IPS-18a (cell line): ENCODE data around the gene TMEM184C.

Source experiments
- H3K27ac ChIP-seq: one replicate; pipeline ENCODE4 v1.5.1; 2013; ENCODE audit warnings: low read length
- H3K27me3 ChIP-seq: one replicate; pipeline ENCODE4 v1.6.1; 2013; ENCODE audit warnings: mild to moderate bottlenecking, low read length; ENCODE audit not compliant: control insufficient read depth, insufficient read depth
- H3K36me3 ChIP-seq: one replicate; pipeline ENCODE4 v1.6.1; 2013; ENCODE audit warnings: low read depth, low read length; ENCODE audit not compliant: control insufficient read depth
- H3K4me1 ChIP-seq: one replicate; pipeline ENCODE4 v1.6.1; 2013; ENCODE audit warnings: low read depth, low read length; ENCODE audit not compliant: control insufficient read depth
- H3K4me3 ChIP-seq: one replicate; pipeline ENCODE4 v1.5.1; 2013; ENCODE audit warnings: low read length
- H3K9ac ChIP-seq: one replicate; pipeline ENCODE4 v1.6.1; 2013; ENCODE audit warnings: mild to moderate bottlenecking, low read length, moderate library complexity
- H3K9me3 ChIP-seq: one replicate; pipeline ENCODE4 v1.6.1; 2013; ENCODE audit warnings: low read depth, low read length; ENCODE audit not compliant: control insufficient read depth

The TMEM184C gene

DNA sequence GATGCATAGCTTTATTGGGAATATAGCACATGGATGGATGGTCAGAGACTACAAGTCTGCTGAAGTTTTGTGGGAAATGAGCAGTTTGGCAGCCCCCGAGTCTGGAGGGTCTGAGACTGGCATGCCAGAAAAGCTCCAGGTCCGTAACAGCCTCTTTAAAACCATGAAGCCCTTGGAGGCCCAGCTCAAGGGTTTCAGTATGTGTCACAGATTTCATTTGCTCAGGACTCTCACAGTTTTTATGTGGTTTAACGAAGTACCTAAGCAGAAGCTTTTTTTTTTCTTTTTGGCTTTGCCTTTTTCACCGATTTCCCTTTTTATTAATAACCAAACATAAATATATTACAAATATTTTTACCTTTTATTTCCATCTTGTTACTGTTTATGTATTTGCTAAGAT is 30.6 kb upstream of the TMEM184C start:
- no peaks in the 10 kb centered on the region for H3K36me3 ChIP-seq
- no peak overlapping the region for H3K9ac ChIP-seq
- H3K4me3 ChIP-seq: no peak overlapping the region
- no peaks in the 10 kb centered on the region for H3K27me3 ChIP-seq
- no peaks in the 10 kb centered on the region for H3K9me3 ChIP-seq
- H3K4me1 ChIP-seq: no peaks in the 10 kb centered on the region
- H3K27ac ChIP-seq: no peak overlapping the region

DNA sequence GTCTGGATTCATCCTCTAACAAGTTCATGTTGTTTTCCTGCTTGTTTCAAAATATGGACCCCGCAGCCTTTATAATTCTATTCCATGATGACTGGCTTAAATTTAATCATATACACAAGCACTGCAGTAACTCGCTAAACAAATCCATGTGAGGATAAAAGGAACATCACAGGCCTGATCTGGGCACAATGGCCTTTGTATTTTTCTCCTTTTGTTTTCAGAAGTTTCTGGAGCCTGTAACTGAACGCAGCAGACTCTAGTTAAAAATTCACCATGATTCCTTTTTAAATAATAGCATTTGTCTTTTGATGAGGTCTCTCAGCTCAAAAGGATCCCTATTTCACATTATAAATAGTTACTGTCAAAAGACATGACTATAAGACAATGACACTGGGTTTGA is 30.2 kb upstream of the TMEM184C start:
- Histone ChIP-seq H3K36me3 (no peaks in the 10 kb centered on the region), H3K4me3 (no peak overlapping the region), H3K27me3 (no peaks in the 10 kb centered on the region), H3K9me3 (no peaks in the 10 kb centered on the region), H3K4me1 (no peaks in the 10 kb centered on the region), H3K9ac (no peak overlapping the region), H3K27ac (no peak overlapping the region)

- no peaks in the 10 kb centered on the region for H3K27me3 ChIP-seq
- H3K36me3 ChIP-seq: no peaks in the 10 kb centered on the region
- no peak overlapping the region for H3K27ac ChIP-seq
- H3K9me3 ChIP-seq: no peaks in the 10 kb centered on the region
- H3K9ac ChIP-seq: no peak overlapping the region
- no peaks in the 10 kb centered on the region for H3K4me1 ChIP-seq
- no peak overlapping the region for H3K4me3 ChIP-seq
Observed at GRCh38 chr4:147589586-147589985, 27.6 kb upstream of the TMEM184C start.

DNA sequence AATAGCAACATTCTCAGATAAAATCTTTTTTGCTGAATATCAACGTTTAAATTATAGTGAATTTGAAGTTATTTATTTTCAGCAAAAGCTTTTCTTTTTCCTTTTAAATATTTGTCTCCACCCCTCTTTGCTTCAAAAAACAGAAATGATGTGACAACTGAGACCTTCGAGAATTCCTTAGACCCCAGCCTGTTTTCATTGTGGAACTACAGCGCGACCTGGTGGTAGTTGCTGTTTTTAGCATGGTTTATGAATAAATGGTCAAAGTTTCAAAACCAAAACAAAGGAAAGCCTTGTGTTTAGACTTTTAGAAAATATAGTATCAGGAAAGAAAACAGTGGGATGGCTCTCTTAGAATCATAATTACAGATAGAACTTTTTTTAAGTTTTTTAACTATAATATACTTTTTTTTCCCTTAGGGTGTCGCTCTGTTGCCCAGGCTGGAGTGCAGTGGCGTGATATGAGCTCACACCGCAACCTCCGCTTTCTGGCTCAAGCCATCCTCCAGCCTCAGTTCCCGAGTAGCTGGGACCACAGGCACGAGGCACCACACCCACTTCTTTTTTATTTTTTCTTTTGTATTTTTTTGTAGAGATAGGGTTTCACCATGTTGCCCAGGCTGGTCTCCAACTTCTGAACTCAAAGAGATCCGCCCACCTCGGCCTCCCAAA is 26.8 kb upstream of the TMEM184C start:
- Histone ChIP-seq H3K27me3 (no peaks in the 10 kb centered on the region), H3K36me3 (no peaks in the 10 kb centered on the region), H3K9me3 (no peaks in the 10 kb centered on the region), H3K27ac (no peak overlapping the region), H3K9ac (no peak overlapping the region), H3K4me1 (no peaks in the 10 kb centered on the region), H3K4me3 (no peak overlapping the region)

DNA sequence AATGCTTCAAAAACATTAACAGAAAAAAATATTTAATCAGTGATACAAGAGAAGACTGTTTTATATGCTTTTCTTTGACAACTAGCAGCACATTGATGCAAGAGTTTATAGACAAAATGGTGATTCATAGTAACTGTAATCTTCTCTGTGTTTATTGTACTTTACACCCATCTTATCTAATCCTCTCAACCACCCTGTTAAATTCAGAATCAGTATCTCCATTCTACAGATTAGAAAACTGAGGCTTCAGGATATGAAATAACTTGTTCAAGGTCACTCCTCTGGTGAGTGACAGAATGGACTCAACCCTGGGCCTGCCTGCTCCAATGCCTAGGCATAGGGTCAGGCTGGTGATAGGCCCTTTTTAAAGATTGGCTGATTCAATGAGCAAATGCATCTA is 26.1 kb upstream of the TMEM184C start:
- H3K9ac ChIP-seq: no peak overlapping the region
- no peaks in the 10 kb centered on the region for H3K36me3 ChIP-seq
- no peak overlapping the region for H3K4me3 ChIP-seq
- H3K27ac ChIP-seq: no peak overlapping the region
- no peaks in the 10 kb centered on the region for H3K9me3 ChIP-seq
- H3K27me3 ChIP-seq: no peaks in the 10 kb centered on the region
- no peaks in the 10 kb centered on the region for H3K4me1 ChIP-seq

- H3K9ac ChIP-seq: no peak overlapping the region
- no peaks in the 10 kb centered on the region for H3K27me3 ChIP-seq
- no peak overlapping the region for H3K27ac ChIP-seq
- H3K4me1 ChIP-seq: no peaks in the 10 kb centered on the region
- H3K4me3 ChIP-seq: no peak overlapping the region
- H3K36me3 ChIP-seq: no peaks in the 10 kb centered on the region
- H3K9me3 ChIP-seq: no peaks in the 10 kb centered on the region
Observed at GRCh38 chr4:147594107-147594506, 23.1 kb upstream of the TMEM184C start.

GRCh38 chr4:147594578-147594977 is 22.6 kb upstream of the TMEM184C start:
- Histone ChIP-seq H3K4me1 (no peaks in the 10 kb centered on the region), H3K9ac (no peak overlapping the region), H3K27me3 (no peaks in the 10 kb centered on the region), H3K27ac (no peak overlapping the region), H3K9me3 (no peaks in the 10 kb centered on the region), H3K36me3 (no peaks in the 10 kb centered on the region), H3K4me3 (no peak overlapping the region)

DNA sequence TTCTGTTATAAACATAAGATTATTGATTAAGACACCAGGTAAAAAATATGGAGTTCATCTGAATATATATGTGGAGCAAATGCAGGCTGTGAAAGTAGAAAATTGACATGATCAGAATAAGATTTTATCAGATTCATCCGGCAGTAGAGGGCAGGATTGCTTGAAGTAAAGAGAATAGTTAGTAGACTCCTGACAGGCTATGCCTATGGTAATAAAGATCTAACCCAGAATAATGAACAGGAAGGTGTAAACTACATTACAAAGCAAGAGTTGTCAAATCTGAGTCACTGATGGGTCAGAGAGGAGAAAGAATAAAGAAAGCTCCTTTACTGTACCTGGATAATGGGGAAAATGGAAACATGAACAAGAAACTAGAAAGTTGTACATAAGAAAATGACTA is 20.8 kb upstream of the TMEM184C start:
- Histone ChIP-seq H3K27me3 (no peaks in the 10 kb centered on the region), H3K4me3 (no peak overlapping the region), H3K4me1 (no peaks in the 10 kb centered on the region), H3K27ac (no peak overlapping the region), H3K9me3 (no peaks in the 10 kb centered on the region), H3K9ac (no peak overlapping the region), H3K36me3 (no peaks in the 10 kb centered on the region)

DNA sequence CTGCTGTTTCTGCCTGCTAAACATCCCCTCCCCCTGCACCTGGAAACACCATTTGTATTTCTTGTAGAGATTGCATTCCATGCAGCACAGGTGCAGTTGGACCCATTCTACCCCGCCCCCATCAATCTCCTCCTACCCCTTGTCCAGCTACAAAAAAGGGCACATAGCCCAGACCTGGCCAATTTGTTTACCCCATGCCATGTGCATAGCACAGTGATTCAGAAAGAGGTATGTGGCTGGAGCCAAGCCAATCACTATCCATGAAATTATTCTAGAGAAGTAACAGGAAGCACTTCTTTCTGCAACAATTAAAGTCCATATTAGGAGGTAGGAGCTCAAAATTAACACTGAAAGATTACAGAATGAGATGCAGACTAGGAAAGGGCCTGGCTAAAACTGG is 20.2 kb upstream of the TMEM184C start:
- H3K4me1 ChIP-seq: no peaks in the 10 kb centered on the region
- H3K9ac ChIP-seq: no peak overlapping the region
- H3K36me3 ChIP-seq: no peaks in the 10 kb centered on the region
- no peaks in the 10 kb centered on the region for H3K27me3 ChIP-seq
- no peak overlapping the region for H3K4me3 ChIP-seq
- H3K9me3 ChIP-seq: no peaks in the 10 kb centered on the region
- H3K27ac ChIP-seq: no peak overlapping the region

DNA sequence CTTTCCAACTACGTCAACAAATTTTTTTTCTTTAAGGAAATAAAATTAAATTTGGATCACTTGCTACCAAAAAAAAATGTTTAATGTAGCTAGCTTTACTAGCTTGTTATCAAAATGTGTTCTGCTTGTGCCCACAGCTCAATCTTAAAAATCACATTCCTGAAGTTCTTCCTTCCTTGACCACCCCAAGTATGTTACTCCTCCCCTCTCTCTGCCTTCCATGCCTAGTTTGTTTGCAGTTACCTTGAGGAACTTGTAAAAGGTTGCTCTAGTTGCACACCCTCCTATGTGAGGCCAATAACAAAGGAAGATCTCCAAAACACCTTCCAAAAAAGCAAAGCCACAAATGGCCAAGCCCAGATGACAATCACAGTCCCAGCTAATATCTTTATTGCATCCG is 19.6 kb upstream of the TMEM184C start:
- Histone ChIP-seq H3K4me3 (no peak overlapping the region), H3K9ac (no peak overlapping the region), H3K36me3 (no peaks in the 10 kb centered on the region), H3K27me3 (no peaks in the 10 kb centered on the region), H3K27ac (no peak overlapping the region), H3K9me3 (no peaks in the 10 kb centered on the region), H3K4me1 (no peaks in the 10 kb centered on the region)

DNA sequence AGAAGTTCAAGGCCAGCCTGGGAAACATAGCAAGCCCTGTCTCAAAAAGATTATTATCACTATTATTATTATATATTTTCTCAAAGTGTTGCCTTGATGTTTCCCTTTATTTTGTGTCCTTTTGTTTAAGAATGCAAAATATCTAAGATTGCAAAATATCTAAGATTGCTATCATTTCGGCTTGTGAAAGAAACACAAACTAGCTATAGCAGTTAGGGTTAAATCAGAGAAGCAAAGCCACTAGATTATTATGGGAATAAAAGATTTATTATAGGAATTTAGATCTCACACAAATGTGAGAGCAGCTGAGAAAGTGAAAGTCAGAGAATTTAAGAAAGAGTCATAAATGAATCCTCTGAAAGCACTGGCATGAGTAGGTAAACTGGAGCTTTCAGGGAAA is 18.0 kb upstream of the TMEM184C start:
- H3K27me3 ChIP-seq: no peaks in the 10 kb centered on the region
- no peak overlapping the region for H3K27ac ChIP-seq
- H3K36me3 ChIP-seq: no peaks in the 10 kb centered on the region
- no peaks in the 10 kb centered on the region for H3K9me3 ChIP-seq
- H3K9ac ChIP-seq: no peak overlapping the region
- H3K4me3 ChIP-seq: no peak overlapping the region
- H3K4me1 ChIP-seq: no peaks in the 10 kb centered on the region

GRCh38 chr4:147599769-147600168 is 17.4 kb upstream of the TMEM184C start:
- Histone ChIP-seq H3K9me3 (no peaks in the 10 kb centered on the region), H3K36me3 (no peaks in the 10 kb centered on the region), H3K27ac (no peak overlapping the region), H3K4me3 (no peak overlapping the region), H3K27me3 (no peaks in the 10 kb centered on the region), H3K9ac (no peak overlapping the region), H3K4me1 (no peaks in the 10 kb centered on the region)
